HepG2 (cell line): Measurements from ENCODE around the gene GLYR1. TPM values are rescaled to one million over a fixed set of nuclear protein-coding genes. Genes with fewer than 3 reads are reported as not detected.
A peak's percentile ranks its signal among the peaks of the same experiment; 100 is the strongest.

Experiments used
- HDAC2 ChIP-seq: sonication (generic); formaldehyde crosslinking; IDR thresholded peaks from 2 replicates; pipeline ENCODE4 v1.4.0; 2020; ENCODE audit warnings: missing genetic modification reagents
- HNRNPK ChIP-seq: fragments of 200-400 bp; formaldehyde crosslinking; IDR thresholded peaks from 2 replicates; pipeline ENCODE4 v1.6.1; 2018; ENCODE audit warnings: low read length, low read depth, moderate library complexity, mild to moderate bottlenecking; ENCODE audit not compliant: poor library complexity, severe bottlenecking
- IRF1 ChIP-seq: sonication (generic); formaldehyde crosslinking; IDR thresholded peaks from 2 replicates; pipeline ENCODE4 v1.4.0; 2020; ENCODE audit warnings: low read depth, mild to moderate bottlenecking, missing genetic modification reagents
- KAT2B ChIP-seq: fragments of 150-350 bp; IDR thresholded peaks from 2 replicates; pipeline ENCODE4 v1.6.1; 2014; ENCODE audit warnings: low read depth, low read length, borderline replicate concordance
- KLF15 ChIP-seq: sonication (generic); formaldehyde crosslinking; IDR thresholded peaks from 2 replicates; pipeline ENCODE4 v1.8.1; 2023; ENCODE audit warnings: borderline replicate concordance, mild to moderate bottlenecking, inconsistent platforms, missing genetic modification reagents, mixed read lengths
- KLF9 ChIP-seq: IDR thresholded peaks from 2 replicates; pipeline ENCODE4 v1.6.1; 2016; ENCODE audit warnings: low read depth
- MBD4 ChIP-seq: IDR thresholded peaks from 2 replicates; pipeline ENCODE4 v1.6.1; 2012; ENCODE audit warnings: low read length, inconsistent platforms, borderline replicate concordance
- RCOR2 ChIP-seq: IDR thresholded peaks from 2 replicates; pipeline ENCODE4 v1.6.1; 2016; ENCODE audit warnings: missing biosample characterization, missing genetic modification reagents
- SIX4 ChIP-seq: sonication (generic); formaldehyde crosslinking; IDR thresholded peaks from 2 replicates; pipeline ENCODE4 v1.4.0; 2020; ENCODE audit warnings: missing genetic modification reagents
- SMAD3 ChIP-seq: sonication (generic); formaldehyde crosslinking; IDR thresholded peaks from 2 replicates; pipeline ENCODE4 v1.4.0; 2020; ENCODE audit warnings: missing genetic modification reagents
- SRF ChIP-seq: IDR thresholded peaks from 2 replicates; pipeline ENCODE4 v1.6.1; 2011; ENCODE audit warnings: mild to moderate bottlenecking, low read depth, low read length, moderate library complexity
- ZBTB2 ChIP-seq: sonication (generic); formaldehyde crosslinking; IDR thresholded peaks from 2 replicates; pipeline ENCODE4 v1.8.0; 2022; ENCODE audit warnings: low read depth, missing genetic modification reagents
- ZFP36L2 ChIP-seq: sonication (generic); formaldehyde crosslinking; IDR thresholded peaks from 2 replicates; pipeline ENCODE4 v1.4.0; 2020; ENCODE audit warnings: missing genetic modification reagents
- ZFP41 ChIP-seq: sonication (generic); formaldehyde crosslinking; IDR thresholded peaks from 2 replicates; pipeline ENCODE4 v1.4.0; 2020; ENCODE audit warnings: mild to moderate bottlenecking, missing genetic modification reagents, borderline replicate concordance
- ZNF263 ChIP-seq: sonication (generic); formaldehyde crosslinking; IDR thresholded peaks from 2 replicates; pipeline ENCODE4 v1.4.0; 2020; ENCODE audit warnings: missing genetic modification reagents
- ZNF275 ChIP-seq: sonication (generic); formaldehyde crosslinking; IDR thresholded peaks from 2 replicates; pipeline ENCODE4 v1.8.0; 2022; ENCODE audit warnings: missing genetic modification reagents, mild to moderate bottlenecking, inconsistent platforms, borderline replicate concordance
- ZNF335 ChIP-seq: sonication (generic); formaldehyde crosslinking; IDR thresholded peaks from 2 replicates; pipeline ENCODE4 v1.4.0; 2020; ENCODE audit warnings: missing genetic modification reagents
- ZNF746 ChIP-seq: sonication (generic); formaldehyde crosslinking; IDR thresholded peaks from 2 replicates; pipeline ENCODE4 v1.8.0; 2022; ENCODE audit warnings: mild to moderate bottlenecking, missing genetic modification reagents
- ZSCAN25 ChIP-seq: sonication (generic); formaldehyde crosslinking; IDR thresholded peaks from 2 replicates; pipeline ENCODE4 v1.8.0; 2022; ENCODE audit warnings: mild to moderate bottlenecking, missing genetic modification reagents
- polyA plus RNA-seq, 8 experiments: library from polyadenylated mRNA; depleted of rRNA in 3 of 8; stranded (reverse) in 7 of 8; unstranded in 1 of 8; fragments of >200 nt; fragmentation: Illumina TruSeq in 4 of 8; extraction: Trizol in 4 of 8; gene quantifications; 2 replicates each; pipeline versions ENCODE4 v1.2.1 to v1.2.3, GENCODE V29; 2011 to 2016; ENCODE audit warnings: low read depth in 4 of 8, missing spikeins in 1 of 8, mixed read lengths in 1 of 8; ENCODE audit not compliant: insufficient read depth in 1 of 8
- total RNA-seq, 5 experiments: library from RNA; depleted of rRNA; stranded (reverse); fragments of >200 nt; fragmentation: Illumina TruSeq; extraction: Trizol; gene quantifications; 2 replicates each; pipeline ENCODE4 v1.2.3, GENCODE V29; 2016; ENCODE audit warnings: low read depth in 1 of 5
- TF ChIP-seq, protein P1 (sequence below): sonication (generic); formaldehyde crosslinking; IDR thresholded peaks from 2 replicates; pipeline ENCODE4 v1.4.0; 2020; ENCODE audit warnings: mild to moderate bottlenecking, low read depth, missing genetic modification reagents
- TF ChIP-seq, protein P2 (sequence below): sonication (generic); formaldehyde crosslinking; conservative IDR thresholded peaks from 2 replicates; pipeline ENCODE4 v1.8.0; 2022; ENCODE audit warnings: mild to moderate bottlenecking, moderate library complexity, missing genetic modification reagents
- TF ChIP-seq, protein P3 (sequence below): sonication (generic); formaldehyde crosslinking; IDR thresholded peaks from 2 replicates; pipeline ENCODE4 v1.4.0; 2020; ENCODE audit warnings: missing genetic modification reagents

Gene GLYR1
- total and polyA plus RNA-seq, 2 of the 13 experiments (the other 11 are each of a cell fraction or from before 2014, with no cell fraction given), result 28.3 to 48.7 TPM

- TF ChIP-seq IRF1 (CRISPR knock-in tag) (no peak), SMAD3 (CRISPR knock-in tag) (no peak), KLF9 (CRISPR knock-in tag) (no peak), HNRNPK (no peak), ZFP36L2 (no peak), HDAC2 (CRISPR knock-in tag) (no peak), ZSCAN25 (CRISPR knock-in tag) (no peak), KAT2B (no peak), ZNF746 (CRISPR knock-in tag) (0 out of 2 replicates have a peak, but pooled peaks have one; percentile 2), ZNF275 (CRISPR knock-in tag) (no peak), ZFP41 (CRISPR knock-in tag) (no peak), ZNF335 (CRISPR knock-in tag) (no peak), MBD4 (no peak), ZNF263 (CRISPR knock-in tag) (no peak), ZBTB2 (CRISPR knock-in tag) (no peak), SRF (no peak), SIX4 (CRISPR knock-in tag) (no peak), KLF15 (no peak), RCOR2 (CRISPR knock-in tag) (no peak)
- TF ChIP-seq, protein P1, sequence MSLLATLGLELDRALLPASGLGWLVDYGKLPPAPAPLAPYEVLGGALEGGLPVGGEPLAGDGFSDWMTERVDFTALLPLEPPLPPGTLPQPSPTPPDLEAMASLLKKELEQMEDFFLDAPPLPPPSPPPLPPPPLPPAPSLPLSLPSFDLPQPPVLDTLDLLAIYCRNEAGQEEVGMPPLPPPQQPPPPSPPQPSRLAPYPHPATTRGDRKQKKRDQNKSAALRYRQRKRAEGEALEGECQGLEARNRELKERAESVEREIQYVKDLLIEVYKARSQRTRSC (CRISPR knock-in tag), result no peak
- TF ChIP-seq, protein P2, sequence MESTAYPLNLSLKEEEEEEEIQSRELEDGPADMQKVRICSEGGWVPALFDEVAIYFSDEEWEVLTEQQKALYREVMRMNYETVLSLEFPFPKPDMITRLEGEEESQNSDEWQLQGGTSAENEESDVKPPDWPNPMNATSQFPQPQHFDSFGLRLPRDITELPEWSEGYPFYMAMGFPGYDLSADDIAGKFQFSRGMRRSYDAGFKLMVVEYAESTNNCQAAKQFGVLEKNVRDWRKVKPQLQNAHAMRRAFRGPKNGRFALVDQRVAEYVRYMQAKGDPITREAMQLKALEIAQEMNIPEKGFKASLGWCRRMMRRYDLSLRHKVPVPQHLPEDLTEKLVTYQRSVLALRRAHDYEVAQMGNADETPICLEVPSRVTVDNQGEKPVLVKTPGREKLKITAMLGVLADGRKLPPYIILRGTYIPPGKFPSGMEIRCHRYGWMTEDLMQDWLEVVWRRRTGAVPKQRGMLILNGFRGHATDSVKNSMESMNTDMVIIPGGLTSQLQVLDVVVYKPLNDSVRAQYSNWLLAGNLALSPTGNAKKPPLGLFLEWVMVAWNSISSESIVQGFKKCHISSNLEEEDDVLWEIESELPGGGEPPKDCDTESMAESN (CRISPR knock-in tag), result no peak
- TF ChIP-seq, protein P3, sequence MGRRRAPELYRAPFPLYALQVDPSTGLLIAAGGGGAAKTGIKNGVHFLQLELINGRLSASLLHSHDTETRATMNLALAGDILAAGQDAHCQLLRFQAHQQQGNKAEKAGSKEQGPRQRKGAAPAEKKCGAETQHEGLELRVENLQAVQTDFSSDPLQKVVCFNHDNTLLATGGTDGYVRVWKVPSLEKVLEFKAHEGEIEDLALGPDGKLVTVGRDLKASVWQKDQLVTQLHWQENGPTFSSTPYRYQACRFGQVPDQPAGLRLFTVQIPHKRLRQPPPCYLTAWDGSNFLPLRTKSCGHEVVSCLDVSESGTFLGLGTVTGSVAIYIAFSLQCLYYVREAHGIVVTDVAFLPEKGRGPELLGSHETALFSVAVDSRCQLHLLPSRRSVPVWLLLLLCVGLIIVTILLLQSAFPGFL (CRISPR knock-in tag), result no peak; the same call in 1 of the 2 replicates
Measured at GRCh38 chr16:4847774-4848587, 893 bp upstream of the GLYR1 start (continued).
